SU-DHL-6 (cell line): ENCODE results near the gene ITPKB.

ENCODE experiments used
- H2AFZ ChIP-seq: fragments of 200-600 bp; sonication (generic); 2 replicates; pipeline ENCODE4 v1.6.1; 2014; ENCODE audit warnings: low read depth, mild to moderate bottlenecking, moderate library complexity, mixed read lengths, antibody characterized with exemption, low read length; ENCODE audit not compliant: severe bottlenecking
- H3F3A ChIP-seq: fragments of 200-600 bp; shearing (Covaris generic); 2 replicates; pipeline ENCODE4 v1.6.0; 2016; ENCODE audit warnings: antibody characterized with exemption, mild to moderate bottlenecking; ENCODE audit not compliant: insufficient read depth
- H3K27ac ChIP-seq: fragments of 200-600 bp; sonication (generic); 2 replicates; pipeline ENCODE4 v1.5.1; 2016; ENCODE audit warnings: low read depth, mild to moderate bottlenecking, low read length, moderate library complexity, mixed read lengths
- H3K27me3 ChIP-seq: fragments of 200-600 bp; sonication (generic), shearing (Covaris generic); 2 replicates; pipeline ENCODE4 v1.6.0; 2014; ENCODE audit warnings: mild to moderate bottlenecking, low read length
- H3K36me3 ChIP-seq: fragments of 200-600 bp; sonication (generic); 2 replicates; pipeline ENCODE4 v1.6.1; 2014; ENCODE audit warnings: mild to moderate bottlenecking, low read length, mixed read lengths
- H3K4me2 ChIP-seq: fragments of 300-600, 200-600 bp; shearing (Covaris generic), sonication (generic); 2 replicates; pipeline ENCODE4 v1.6.0; 2014; ENCODE audit warnings: low read length, low read depth, mild to moderate bottlenecking; ENCODE audit not compliant: poor library complexity, severe bottlenecking
- H3K4me3 ChIP-seq: fragments of 200-600 bp; sonication (generic); 2 replicates; pipeline ENCODE4 v1.5.1; 2014; ENCODE audit warnings: antibody characterized with exemption, low read length, mild to moderate bottlenecking, mixed read lengths; ENCODE audit not compliant: insufficient read depth, poor library complexity, severe bottlenecking
- H3K79me2 ChIP-seq: fragments of 200-600 bp; sonication (generic); 2 replicates; pipeline ENCODE4 v1.6.1; 2014; ENCODE audit warnings: mild to moderate bottlenecking, low read length, moderate library complexity; ENCODE audit not compliant: insufficient read depth
- H3K9ac ChIP-seq: fragments of 200-600 bp; sonication (generic); 2 replicates; pipeline ENCODE4 v1.7.0; 2014; ENCODE audit warnings: mild to moderate bottlenecking, low read length
- H3K9me2 ChIP-seq: fragments of 200-600 bp; sonication (generic); replicated peaks from 2 replicates; pipeline ENCODE4 v1.6.1; 2014; ENCODE audit warnings: low read length; ENCODE audit not compliant: insufficient read depth
- H3K9me3 ChIP-seq: fragments of 200-600 bp; sonication (generic); 2 replicates; pipeline ENCODE4 v1.6.1; 2014; ENCODE audit warnings: low read length, mixed read lengths; ENCODE audit not compliant: insufficient read depth
- H4K20me1 ChIP-seq: fragments of 200-600 bp; sonication (generic); 2 replicates; pipeline ENCODE4 v1.6.1; 2014; ENCODE audit warnings: low read depth, mild to moderate bottlenecking, antibody characterized with exemption, low read length, moderate library complexity, mixed read lengths
- EZH2phosphoT487 ChIP-seq: fragments of 200-600 bp; sonication (generic), shearing (Covaris generic); conservative IDR thresholded peaks from 2 replicates; pipeline ENCODE4 v1.6.1; 2018; ENCODE audit warnings: mild to moderate bottlenecking, antibody characterized with exemption, low read length, moderate library complexity, mixed read lengths
- TF ChIP-seq, protein P1 (sequence below): fragments of 200-600 bp; sonication (generic); IDR thresholded peaks from one replicate; pipeline ENCODE4 v1.5.1; 2017; ENCODE audit warnings: antibody characterized with exemption, mild to moderate bottlenecking, low read length, moderate library complexity; ENCODE audit not compliant: insufficient read depth, poor library complexity, severe bottlenecking

The ITPKB gene

GRCh38 chr1:226629210-226629895, 109.7 kb downstream of the ITPKB start:
- TF ChIP-seq, protein P1, sequence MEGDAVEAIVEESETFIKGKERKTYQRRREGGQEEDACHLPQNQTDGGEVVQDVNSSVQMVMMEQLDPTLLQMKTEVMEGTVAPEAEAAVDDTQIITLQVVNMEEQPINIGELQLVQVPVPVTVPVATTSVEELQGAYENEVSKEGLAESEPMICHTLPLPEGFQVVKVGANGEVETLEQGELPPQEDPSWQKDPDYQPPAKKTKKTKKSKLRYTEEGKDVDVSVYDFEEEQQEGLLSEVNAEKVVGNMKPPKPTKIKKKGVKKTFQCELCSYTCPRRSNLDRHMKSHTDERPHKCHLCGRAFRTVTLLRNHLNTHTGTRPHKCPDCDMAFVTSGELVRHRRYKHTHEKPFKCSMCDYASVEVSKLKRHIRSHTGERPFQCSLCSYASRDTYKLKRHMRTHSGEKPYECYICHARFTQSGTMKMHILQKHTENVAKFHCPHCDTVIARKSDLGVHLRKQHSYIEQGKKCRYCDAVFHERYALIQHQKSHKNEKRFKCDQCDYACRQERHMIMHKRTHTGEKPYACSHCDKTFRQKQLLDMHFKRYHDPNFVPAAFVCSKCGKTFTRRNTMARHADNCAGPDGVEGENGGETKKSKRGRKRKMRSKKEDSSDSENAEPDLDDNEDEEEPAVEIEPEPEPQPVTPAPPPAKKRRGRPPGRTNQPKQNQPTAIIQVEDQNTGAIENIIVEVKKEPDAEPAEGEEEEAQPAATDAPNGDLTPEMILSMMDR: no peak
- TF ChIP-seq EZH2phosphoT487: no peak
- no peak overlapping the region for H3K9ac ChIP-seq
- H3K4me3 ChIP-seq: no peak overlapping the region
- H3K9me2 ChIP-seq: no peaks in the 10 kb centered on the region
- H2AFZ ChIP-seq: no peak overlapping the region
- no peak overlapping the region for H3K4me2 ChIP-seq
- H3K27me3 ChIP-seq: no peaks in the 10 kb centered on the region
- no peaks in the 10 kb centered on the region for H3K36me3 ChIP-seq
- no peaks in the 10 kb centered on the region for H3K79me2 ChIP-seq
- no peak overlapping the region for H3K27ac ChIP-seq
- H3K9me3 ChIP-seq: no peaks in the 10 kb centered on the region
- H3F3A ChIP-seq: no peaks in the 10 kb centered on the region
- no peaks in the 10 kb centered on the region for H4K20me1 ChIP-seq

GRCh38 chr1:226628612-226629155, 110.4 kb downstream of the ITPKB start:
- H3K79me2 ChIP-seq: no peaks in the 10 kb centered on the region
- H3K27ac ChIP-seq: no peak overlapping the region
- no peaks in the 10 kb centered on the region for H4K20me1 ChIP-seq
- no peak overlapping the region for H3K4me3 ChIP-seq
- no peak overlapping the region for H2AFZ ChIP-seq
- H3F3A ChIP-seq: no peaks in the 10 kb centered on the region
- no peaks in the 10 kb centered on the region for H3K9me2 ChIP-seq
- H3K27me3 ChIP-seq: no peaks in the 10 kb centered on the region
- H3K9me3 ChIP-seq: no peaks in the 10 kb centered on the region
- H3K9ac ChIP-seq: no peak overlapping the region
- no peaks in the 10 kb centered on the region for H3K36me3 ChIP-seq
- TF ChIP-seq EZH2phosphoT487: no peak
- TF ChIP-seq, protein P1: no peak
- no peak overlapping the region for H3K4me2 ChIP-seq

DNA sequence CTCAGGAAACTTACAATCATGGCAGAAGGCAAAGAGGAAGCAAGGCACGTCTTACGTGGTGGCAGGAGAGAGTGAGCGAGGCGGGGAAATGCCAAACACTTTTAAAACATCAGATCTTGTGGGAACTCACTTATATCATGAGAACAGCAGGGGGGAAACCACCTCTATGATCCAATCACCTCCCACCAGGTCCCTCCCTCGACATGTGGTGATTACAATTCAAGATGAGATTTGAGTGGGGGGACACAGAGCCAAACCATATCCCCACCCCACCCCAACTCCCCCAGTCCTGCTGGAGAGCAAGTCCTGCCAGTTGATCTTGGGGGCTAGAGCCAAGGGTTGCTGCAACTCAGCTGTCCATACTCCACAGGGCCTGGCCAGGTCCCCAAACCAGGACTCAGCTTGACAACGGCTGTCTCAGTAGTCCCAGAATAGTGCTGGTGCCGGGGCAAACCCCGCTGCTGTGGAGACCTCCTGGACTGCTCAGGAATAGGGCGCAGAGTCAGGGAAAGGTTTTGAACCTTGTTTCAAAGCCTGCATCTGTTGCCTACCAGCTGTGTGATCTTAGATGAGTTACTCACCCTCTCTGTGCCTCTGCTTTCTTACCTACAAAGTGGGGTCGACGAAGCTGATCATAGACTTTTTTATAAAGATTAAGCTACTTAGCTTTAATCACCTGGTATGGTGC, 111.0 kb downstream of the ITPKB start:
- H3K79me2 ChIP-seq: no peaks in the 10 kb centered on the region
- TF ChIP-seq, protein P1: no peak
- TF ChIP-seq EZH2phosphoT487: no peak
- no peaks in the 10 kb centered on the region for H3K9me2 ChIP-seq
- H3K9me3 ChIP-seq: no peaks in the 10 kb centered on the region
- H3K4me3 ChIP-seq: no peak overlapping the region
- no peaks in the 10 kb centered on the region for H3K27me3 ChIP-seq
- H3F3A ChIP-seq: no peaks in the 10 kb centered on the region
- no peak overlapping the region for H3K4me2 ChIP-seq
- no peaks in the 10 kb centered on the region for H4K20me1 ChIP-seq
- H3K36me3 ChIP-seq: no peaks in the 10 kb centered on the region
- H2AFZ ChIP-seq: no peak overlapping the region
- H3K9ac ChIP-seq: no peak overlapping the region
- no peak overlapping the region for H3K27ac ChIP-seq
